ENCODE measurements around the gene SLC35F1.
"Not testable (repeated sequence)": the region's sequence is repeated elsewhere in the genome, so short reads cannot be mapped to it uniquely, and the experiment has no call there.

SLC35F1 gene

GRCh38 chr6:117906958-117907600 is at the start of gene SLC35F1:
TSS of gene SLC35F1 (plus strand) at chr6:117907264.
- no peak for DNase-seq (ENCODE audit: low read depth)

GRCh38 chr6:117858601-117859000 is 48.5 kb upstream of the SLC35F1 start:
- not testable (repeated sequence) for DNase-seq (ENCODE audit: low read depth)

GRCh38 chr6:117861545-117861944 is 45.5 kb upstream of the SLC35F1 start:
- no peak for DNase-seq (ENCODE audit: low read depth)

- DNase-seq (ENCODE audit: low read depth): no peak
These were observed 40.5 kb upstream of the SLC35F1 start for GRCh38 chr6:117866561-117866960.

- DNase-seq (ENCODE audit: low read depth): no peak
These were observed 36.4 kb upstream of the SLC35F1 start for GRCh38 chr6:117870486-117871242.

GRCh38 chr6:117880824-117881223 is 26.2 kb upstream of the SLC35F1 start:
- no peak for DNase-seq (ENCODE audit: low read depth)

GRCh38 chr6:117890172-117890571 is 16.9 kb upstream of the SLC35F1 start:
- DNase-seq (ENCODE audit: low read depth): no peak

GRCh38 chr6:117906507-117906957 is 532 bp upstream of the SLC35F1 start:
- DNase-seq (ENCODE audit: low read depth): no peak

- DNase-seq (ENCODE audit: low read depth): no peak
These were observed 659 bp downstream of the SLC35F1 start for GRCh38 chr6:117907601-117908245.

GRCh38 chr6:117908246-117909068 is 1.4 kb downstream of the SLC35F1 start:
- no peak for DNase-seq (ENCODE audit: low read depth)

GRCh38 chr6:117909638-117910037 is 2.6 kb downstream of the SLC35F1 start:
- no peak for DNase-seq (ENCODE audit: low read depth)

- DNase-seq (ENCODE audit: low read depth): no peak
These were observed 3.5 kb downstream of the SLC35F1 start for GRCh38 chr6:117910549-117910948.

GRCh38 chr6:117911150-117911549 is 4.1 kb downstream of the SLC35F1 start:
- no peak for DNase-seq (ENCODE audit: low read depth)

- no peak for DNase-seq (ENCODE audit: low read depth)
These were observed 4.6 kb downstream of the SLC35F1 start for GRCh38 chr6:117911660-117912059.

GRCh38 chr6:117915846-117916245 is 8.8 kb downstream of the SLC35F1 start:
- DNase-seq (ENCODE audit: low read depth): no peak

- DNase-seq (ENCODE audit: low read depth): no peak
These were observed 9.4 kb downstream of the SLC35F1 start for GRCh38 chr6:117916483-117916882.

GRCh38 chr6:117917176-117917575 is 10.1 kb downstream of the SLC35F1 start:
- DNase-seq (ENCODE audit: low read depth): no peak

GRCh38 chr6:117918454-117918853 is 11.4 kb downstream of the SLC35F1 start:
- DNase-seq (ENCODE audit: low read depth): no peak

GRCh38 chr6:117919275-117919674 is 12.2 kb downstream of the SLC35F1 start:
- no peak for DNase-seq (ENCODE audit: low read depth)

GRCh38 chr6:117919775-117920729 is 13.0 kb downstream of the SLC35F1 start:
- no peak for DNase-seq (ENCODE audit: low read depth)

GRCh38 chr6:117924690-117925089 is 17.6 kb downstream of the SLC35F1 start:
- DNase-seq (ENCODE audit: low read depth): no peak

All from GM04503 (cell line).